Measurements from ENCODE around the gene OTOP1. TPM values are rescaled to one million over a fixed set of nuclear protein-coding genes. Genes with fewer than 3 reads are reported as not detected.
"Not testable (repeated sequence)": the region's sequence is repeated elsewhere in the genome, so short reads cannot be mapped to it uniquely, and the experiment has no call there.

OTOP1 gene
- total RNA-seq, 1 experiment from 2014 or later = not detected

DNA sequence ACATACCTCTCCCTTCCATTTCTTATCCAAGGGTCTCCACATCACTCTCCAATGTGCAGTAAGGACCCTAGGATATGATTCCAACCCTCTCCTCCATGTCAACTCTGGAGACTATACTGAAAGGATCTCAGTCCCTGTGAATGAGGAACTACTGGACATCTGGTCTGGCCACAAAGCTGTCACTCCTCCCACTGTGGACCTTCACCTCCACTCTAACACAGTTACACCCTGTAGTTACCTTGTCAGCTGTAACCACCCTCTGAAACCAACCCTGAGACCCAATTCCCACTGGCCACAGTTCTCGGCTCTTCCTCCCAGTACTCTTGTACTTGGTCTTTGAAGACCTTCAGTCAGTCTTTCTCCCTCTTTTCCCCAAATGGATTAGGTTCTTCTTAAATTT lies 18.4 kb upstream of the OTOP1 start:
- H3K36me3 ChIP-seq (ENCODE audit: control insufficient read depth, insufficient read depth, low read length) = peaks cover 6% of the 10 kb centered on the region; the same call in 1 of the 2 replicates
- ATAC-seq (no peak), DNase-seq (ENCODE audit: low read depth, low spot score) (no peak)
- intact Hi-C loops (cut with micrococcal nuclease; ENCODE audit: unreplicated experiment) = no loop called here
- ChIA-PET POLR2A (no interaction called here), CTCF (no interaction called here)
- no peaks in the 10 kb centered on the region for H3K27me3 ChIP-seq (ENCODE audit: control insufficient read depth, insufficient read depth, low read length)
- no TSS peak for BruUV-seq (replicated peaks)
- no peak overlapping the region for H3K4me3 ChIP-seq (ENCODE audit: low read depth in 2 of 2, low read length in 2 of 2)
- no peaks in the 10 kb centered on the region for H3K9me3 ChIP-seq (ENCODE audit: control insufficient read depth, insufficient read depth, low read depth, low read length)
- H3K4me1 ChIP-seq (ENCODE audit: control insufficient read depth, insufficient read depth, low read length) = peaks cover 10% of the 10 kb centered on the region
- TF ChIP-seq SIN3A (IDR thresholded peaks at IDR 0.05; ENCODE audit: borderline replicate concordance, insufficient read depth, low read depth, low read length) (no peak), POLR2AphosphoS5 (IDR thresholded peaks at IDR 0.05; ENCODE audit: low read depth, low read length) (no peak), TCF7L2 (IDR thresholded peaks at IDR 0.05; ENCODE audit: low read depth, low read length) (no peak)
- TF ChIP-seq, protein P1, sequence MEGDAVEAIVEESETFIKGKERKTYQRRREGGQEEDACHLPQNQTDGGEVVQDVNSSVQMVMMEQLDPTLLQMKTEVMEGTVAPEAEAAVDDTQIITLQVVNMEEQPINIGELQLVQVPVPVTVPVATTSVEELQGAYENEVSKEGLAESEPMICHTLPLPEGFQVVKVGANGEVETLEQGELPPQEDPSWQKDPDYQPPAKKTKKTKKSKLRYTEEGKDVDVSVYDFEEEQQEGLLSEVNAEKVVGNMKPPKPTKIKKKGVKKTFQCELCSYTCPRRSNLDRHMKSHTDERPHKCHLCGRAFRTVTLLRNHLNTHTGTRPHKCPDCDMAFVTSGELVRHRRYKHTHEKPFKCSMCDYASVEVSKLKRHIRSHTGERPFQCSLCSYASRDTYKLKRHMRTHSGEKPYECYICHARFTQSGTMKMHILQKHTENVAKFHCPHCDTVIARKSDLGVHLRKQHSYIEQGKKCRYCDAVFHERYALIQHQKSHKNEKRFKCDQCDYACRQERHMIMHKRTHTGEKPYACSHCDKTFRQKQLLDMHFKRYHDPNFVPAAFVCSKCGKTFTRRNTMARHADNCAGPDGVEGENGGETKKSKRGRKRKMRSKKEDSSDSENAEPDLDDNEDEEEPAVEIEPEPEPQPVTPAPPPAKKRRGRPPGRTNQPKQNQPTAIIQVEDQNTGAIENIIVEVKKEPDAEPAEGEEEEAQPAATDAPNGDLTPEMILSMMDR (IDR thresholded peaks at IDR 0.05) = no peak
- TF ChIP-seq, protein P2, sequence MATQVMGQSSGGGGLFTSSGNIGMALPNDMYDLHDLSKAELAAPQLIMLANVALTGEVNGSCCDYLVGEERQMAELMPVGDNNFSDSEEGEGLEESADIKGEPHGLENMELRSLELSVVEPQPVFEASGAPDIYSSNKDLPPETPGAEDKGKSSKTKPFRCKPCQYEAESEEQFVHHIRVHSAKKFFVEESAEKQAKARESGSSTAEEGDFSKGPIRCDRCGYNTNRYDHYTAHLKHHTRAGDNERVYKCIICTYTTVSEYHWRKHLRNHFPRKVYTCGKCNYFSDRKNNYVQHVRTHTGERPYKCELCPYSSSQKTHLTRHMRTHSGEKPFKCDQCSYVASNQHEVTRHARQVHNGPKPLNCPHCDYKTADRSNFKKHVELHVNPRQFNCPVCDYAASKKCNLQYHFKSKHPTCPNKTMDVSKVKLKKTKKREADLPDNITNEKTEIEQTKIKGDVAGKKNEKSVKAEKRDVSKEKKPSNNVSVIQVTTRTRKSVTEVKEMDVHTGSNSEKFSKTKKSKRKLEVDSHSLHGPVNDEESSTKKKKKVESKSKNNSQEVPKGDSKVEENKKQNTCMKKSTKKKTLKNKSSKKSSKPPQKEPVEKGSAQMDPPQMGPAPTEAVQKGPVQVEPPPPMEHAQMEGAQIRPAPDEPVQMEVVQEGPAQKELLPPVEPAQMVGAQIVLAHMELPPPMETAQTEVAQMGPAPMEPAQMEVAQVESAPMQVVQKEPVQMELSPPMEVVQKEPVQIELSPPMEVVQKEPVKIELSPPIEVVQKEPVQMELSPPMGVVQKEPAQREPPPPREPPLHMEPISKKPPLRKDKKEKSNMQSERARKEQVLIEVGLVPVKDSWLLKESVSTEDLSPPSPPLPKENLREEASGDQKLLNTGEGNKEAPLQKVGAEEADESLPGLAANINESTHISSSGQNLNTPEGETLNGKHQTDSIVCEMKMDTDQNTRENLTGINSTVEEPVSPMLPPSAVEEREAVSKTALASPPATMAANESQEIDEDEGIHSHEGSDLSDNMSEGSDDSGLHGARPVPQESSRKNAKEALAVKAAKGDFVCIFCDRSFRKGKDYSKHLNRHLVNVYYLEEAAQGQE (IDR thresholded peaks at IDR 0.05; ENCODE audit: insufficient read depth in 1 of 2, low read depth in 2 of 2, low read length in 1 of 2) = no peak
- H3K27ac ChIP-seq (ENCODE audit: low read length) = no peak overlapping the region
- in situ Hi-C loops (cut with HindIII; ENCODE audit: low pct_unique_long_range_greater_than_20kb, low sequenced_read_pairs) = no loop called here

DNA sequence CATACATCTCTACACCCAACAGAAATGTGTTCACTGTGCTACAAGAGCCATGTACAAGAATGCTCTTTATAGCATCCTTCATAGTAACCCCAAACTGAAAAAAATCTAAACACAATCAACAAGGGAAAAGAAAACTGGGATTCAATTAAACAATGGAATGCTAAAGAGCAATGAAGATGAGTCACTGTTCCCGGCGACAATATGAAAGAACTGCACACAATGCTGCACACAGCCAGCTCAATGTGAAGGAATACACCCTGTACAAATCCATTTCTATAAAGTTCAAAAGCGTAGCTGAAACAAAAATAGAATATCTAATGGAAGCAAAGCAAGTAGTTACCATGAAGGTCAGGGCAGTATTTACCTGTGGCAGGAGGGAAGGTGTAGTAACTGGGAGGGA lies 12.8 kb upstream of the OTOP1 start:
- BruUV-seq (replicated peaks); H3K4me1 ChIP-seq (ENCODE audit: control insufficient read depth, insufficient read depth, low read length); intact Hi-C loops (cut with micrococcal nuclease; ENCODE audit: unreplicated experiment); CTCF ChIA-PET; ATAC-seq; POLR2A ChIA-PET; H3K27me3 ChIP-seq (ENCODE audit: control insufficient read depth, insufficient read depth, low read length); DNase-seq (ENCODE audit: low read depth, low spot score); H3K27ac ChIP-seq (ENCODE audit: low read length); in situ Hi-C loops (cut with HindIII; ENCODE audit: low pct_unique_long_range_greater_than_20kb, low sequenced_read_pairs); H3K9me3 ChIP-seq (ENCODE audit: control insufficient read depth, insufficient read depth, low read depth, low read length); H3K4me3 ChIP-seq (ENCODE audit: low read depth in 2 of 2, low read length in 2 of 2); H3K36me3 ChIP-seq (ENCODE audit: control insufficient read depth, insufficient read depth, low read length): not testable (repeated sequence)

DNA sequence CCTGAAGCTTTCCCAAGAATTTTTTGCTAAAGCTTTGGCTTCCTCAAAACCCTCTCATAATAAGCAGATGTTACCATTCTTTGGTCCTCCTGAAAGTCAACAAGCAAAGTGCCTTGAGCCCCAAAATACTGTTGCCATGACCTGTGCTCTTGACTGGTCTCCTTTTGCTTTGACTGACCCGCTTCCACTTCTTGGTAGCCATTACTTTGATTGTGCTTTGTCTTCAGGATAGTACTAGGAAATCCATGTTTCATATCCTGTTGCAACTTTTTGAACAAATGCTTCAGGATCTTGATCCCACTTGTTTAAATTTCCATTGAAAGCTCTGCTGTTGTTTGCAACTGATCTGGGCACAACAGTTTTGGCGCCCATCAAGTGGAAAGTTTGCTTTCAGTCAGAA lies 6.9 kb upstream of the OTOP1 start:
- H3K36me3 ChIP-seq (ENCODE audit: control insufficient read depth, insufficient read depth, low read length) = no peaks in the 10 kb centered on the region
- no peak overlapping the region for H3K27ac ChIP-seq (ENCODE audit: low read length)
- no peak overlapping the region for H3K4me3 ChIP-seq (ENCODE audit: low read depth in 2 of 2, low read length in 2 of 2)
- H3K27me3 ChIP-seq (ENCODE audit: control insufficient read depth, insufficient read depth, low read length) = no peaks in the 10 kb centered on the region
- no peaks in the 10 kb centered on the region for H3K9me3 ChIP-seq (ENCODE audit: control insufficient read depth, insufficient read depth, low read depth, low read length)
- TF ChIP-seq TCF7L2 (IDR thresholded peaks at IDR 0.05; ENCODE audit: low read depth, low read length) = no peak
- TF ChIP-seq, protein P1 (IDR thresholded peaks at IDR 0.05) = no peak
- no peak for TF ChIP-seq POLR2AphosphoS5 (IDR thresholded peaks at IDR 0.05; ENCODE audit: low read depth, low read length)
- TF ChIP-seq SIN3A (IDR thresholded peaks at IDR 0.05; ENCODE audit: borderline replicate concordance, insufficient read depth, low read depth, low read length) = no peak
- TF ChIP-seq, protein P2 (IDR thresholded peaks at IDR 0.05; ENCODE audit: insufficient read depth in 1 of 2, low read depth in 2 of 2, low read length in 1 of 2) = no peak
- ATAC-seq (no peak), DNase-seq (ENCODE audit: low read depth, low spot score) (no peak)
- intact Hi-C loops (cut with micrococcal nuclease; ENCODE audit: unreplicated experiment) = no loop called here
- ChIA-PET CTCF (no interaction called here), POLR2A (interaction anchor here (0.6 kb wide), 1 partner anchor 542 kb away, joined by 4 read pairs; no protein-coding TSS in a partner anchor)
- in situ Hi-C loops (cut with HindIII; ENCODE audit: low pct_unique_long_range_greater_than_20kb, low sequenced_read_pairs) = no loop called here
- no peaks in the 10 kb centered on the region for H3K4me1 ChIP-seq (ENCODE audit: control insufficient read depth, insufficient read depth, low read length)
- BruUV-seq (replicated peaks) = no TSS peak
